ENCODE results near the gene ERC1. TPM values are rescaled to one million over a fixed set of nuclear protein-coding genes. Genes with fewer than 3 reads are reported as not detected.

ERC1 gene
- total and polyA plus RNA-seq, 9 of the 15 experiments (the other 6 are each of a cell fraction or from before 2014, with no cell fraction given), result 0.74 to 11.8 (median 4.8) TPM

- TF ChIP-seq ZNF639 (CRISPR knock-in tag; conservative IDR thresholded peaks at IDR 0.05 in 1 of 2, IDR thresholded peaks at IDR 0.05 in 1 of 2), result peak in 1 of 2 experiments; percentile 80; a peak in 1 of 4 replicates
- TF ChIP-seq ETV5 (CRISPR knock-in tag; IDR thresholded peaks at IDR 0.05; ENCODE audit: low read depth), result no peak; the same call in 1 of the 2 replicates
- peak; percentile 82; the same call in 1 of the 2 replicates for TF ChIP-seq SAFB (IDR thresholded peaks at IDR 0.05; ENCODE audit: borderline replicate concordance, low read depth, low read length)
- TF ChIP-seq ZBTB11 (CRISPR knock-in tag; IDR thresholded peaks at IDR 0.05), result peak in 1 of 3 experiments; percentile 84; a peak in 2 of 6 replicates
- no peak for TF ChIP-seq BHLHE40 (IDR thresholded peaks at IDR 0.05; ENCODE audit: low read length)
- TF ChIP-seq STAT5A (IDR thresholded peaks at IDR 0.05; ENCODE audit: borderline replicate concordance, low read length), result no peak
- TF ChIP-seq TGIF2 (CRISPR knock-in tag; IDR thresholded peaks at IDR 0.05), result no peak
- no peak for TF ChIP-seq DACH1 (IDR thresholded peaks at IDR 0.05; ENCODE audit: partially characterized antibody)
- no peak for TF ChIP-seq PTTG1 (tag; IDR thresholded peaks at IDR 0.05; ENCODE audit: low read depth)
- no peak for TF ChIP-seq KLF13 (tag; IDR thresholded peaks at IDR 0.05; ENCODE audit: borderline replicate concordance, low read depth)
- no peak for TF ChIP-seq ZNF609 (CRISPR knock-in tag; IDR thresholded peaks at IDR 0.05; ENCODE audit: borderline replicate concordance)
- TF ChIP-seq CTCF (IDR thresholded peaks at IDR 0.05 in 2 of 3, conservative IDR thresholded peaks at IDR 0.05 in 1 of 3; ENCODE audit: insufficient read depth in 2 of 3, low read depth in 1 of 3, low read length in 3 of 3), result peak; percentile 79 to 95 (median 83)
Observed at GRCh38 chr12:949453-950191, 41.4 kb upstream of the ERC1 start, which contains the start of gene RAD52 (continued).

Data from K562 (cell line).